Measurements from ENCODE around the gene SLC4A5.

- TF ChIP-seq CTCF (IDR thresholded peaks at IDR 0.05; ENCODE audit: control extremely low read depth in 1 of 3, insufficient read depth in 1 of 3, low read depth in 1 of 3, low read length in 3 of 3) = no peak
- TF ChIP-seq EP300 (IDR thresholded peaks at IDR 0.05; ENCODE audit: borderline replicate concordance in 1 of 2, low read depth in 2 of 2, low read length in 2 of 2) = no peak
- TF ChIP-seq POLR2AphosphoS5 (IDR thresholded peaks at IDR 0.05; ENCODE audit: low read depth, low read length) = no peak
- TF ChIP-seq POLR2A (IDR thresholded peaks at IDR 0.05; ENCODE audit: control extremely low read depth in 1 of 2, low read depth in 2 of 2, low read length in 2 of 2) = no peak
- no peak for TF ChIP-seq JUND (IDR thresholded peaks at IDR 0.05; ENCODE audit: low read length)
- no peak for TF ChIP-seq ATF2 (IDR thresholded peaks at IDR 0.05; ENCODE audit: low read length)
- no peak for TF ChIP-seq FOSL1 (IDR thresholded peaks at IDR 0.05; ENCODE audit: insufficient read depth, low read depth, low read length)
- TF ChIP-seq SRF (IDR thresholded peaks at IDR 0.05; ENCODE audit: low read depth, low read length) = no peak
- TF ChIP-seq KDM4A (IDR thresholded peaks at IDR 0.05; ENCODE audit: low read depth, low read length, severe bottlenecking) = no peak
- TF ChIP-seq CBX5 (IDR thresholded peaks at IDR 0.05; ENCODE audit: low read depth, low read length) = no peak
- no peak for TF ChIP-seq EZH2 (IDR thresholded peaks at IDR 0.05; ENCODE audit: low read depth, low read length, severe bottlenecking)
- TF ChIP-seq TAF1 (IDR thresholded peaks at IDR 0.05; ENCODE audit: low read depth, low read length) = no peak
Observed at GRCh38 chr2:74259191-74259590, 84.0 kb downstream of the SLC4A5 start.

Data from H1 (cell line).